ENCODE data around the gene KIRREL1.
A peak's percentile ranks its signal among the peaks of the same experiment; 100 is the strongest.

The KIRREL1 gene

GRCh38 chr1:158071138-158071537, 77.7 kb downstream of the KIRREL1 start:
- DNase-seq (ENCODE audit: insufficient read length, low spot score) = no peak
- no peak for TF ChIP-seq POLR2A (IDR thresholded peaks at IDR 0.05; ENCODE audit: low read depth, low read length)
- FAIRE-seq = no peak

- no peak for DNase-seq (ENCODE audit: insufficient read length, low spot score)
- FAIRE-seq = no peak
- no peak for TF ChIP-seq POLR2A (IDR thresholded peaks at IDR 0.05; ENCODE audit: low read depth, low read length)
These were observed 81.6 kb downstream of the KIRREL1 start for GRCh38 chr1:158075078-158075477.

GRCh38 chr1:158076441-158076840, 83.0 kb downstream of the KIRREL1 start:
- FAIRE-seq (no peak), DNase-seq (ENCODE audit: insufficient read length, low spot score) (no peak)
- no peak for TF ChIP-seq POLR2A (IDR thresholded peaks at IDR 0.05; ENCODE audit: low read depth, low read length)

- no peak for TF ChIP-seq POLR2A (IDR thresholded peaks at IDR 0.05; ENCODE audit: low read depth, low read length)
- FAIRE-seq = no peak
- no peak for DNase-seq (ENCODE audit: insufficient read length, low spot score)
These were observed 84.2 kb downstream of the KIRREL1 start for GRCh38 chr1:158077411-158078256.

GRCh38 chr1:158078569-158079080, 85.2 kb downstream of the KIRREL1 start:
- TF ChIP-seq POLR2A (IDR thresholded peaks at IDR 0.05; ENCODE audit: low read depth, low read length) = no peak
- FAIRE-seq (no peak), DNase-seq (ENCODE audit: insufficient read length, low spot score) (no peak)

- DNase-seq (ENCODE audit: insufficient read length, low spot score) (no peak), FAIRE-seq (no peak)
- TF ChIP-seq POLR2A (IDR thresholded peaks at IDR 0.05; ENCODE audit: low read depth, low read length) = no peak
These were observed 86.6 kb downstream of the KIRREL1 start for GRCh38 chr1:158080066-158080465.

- FAIRE-seq (no peak), DNase-seq (ENCODE audit: insufficient read length, low spot score) (no peak)
- no peak for TF ChIP-seq POLR2A (IDR thresholded peaks at IDR 0.05; ENCODE audit: low read depth, low read length)
These were observed 90.9 kb downstream of the KIRREL1 start for GRCh38 chr1:158084336-158084735.

- DNase-seq (ENCODE audit: insufficient read length, low spot score) = no peak
- TF ChIP-seq POLR2A (IDR thresholded peaks at IDR 0.05; ENCODE audit: low read depth, low read length) = no peak
- no peak for FAIRE-seq
These were observed 91.3 kb downstream of the KIRREL1 start for GRCh38 chr1:158084747-158085146.

- no peak for FAIRE-seq
These were observed 94.0 kb downstream of the KIRREL1 start for GRCh38 chr1:158087320-158087927.

GRCh38 chr1:158089476-158089875, 96.0 kb downstream of the KIRREL1 start:
- TF ChIP-seq POLR2A (IDR thresholded peaks at IDR 0.05; ENCODE audit: low read depth, low read length) = no peak
- DNase-seq (ENCODE audit: insufficient read length, low spot score) = no peak
- no peak for FAIRE-seq

More at GRCh38 chr1:158087320-158087927, 94.0 kb downstream of the KIRREL1 start:
- no peak for TF ChIP-seq POLR2A (IDR thresholded peaks at IDR 0.05; ENCODE audit: low read depth, low read length)
- peak; percentile 79 for DNase-seq (ENCODE audit: insufficient read length, low spot score)

- DNase-seq (ENCODE audit: insufficient read length, low spot score) = no peak
These were observed 96.6 kb downstream of the KIRREL1 start for GRCh38 chr1:158089925-158090637.

GRCh38 chr1:158093376-158093775, 99.9 kb downstream of the KIRREL1 start:
- DNase-seq (ENCODE audit: insufficient read length, low spot score) (no peak), FAIRE-seq (no peak)
- TF ChIP-seq POLR2A (IDR thresholded peaks at IDR 0.05; ENCODE audit: low read depth, low read length) = no peak

More at GRCh38 chr1:158089925-158090637, 96.6 kb downstream of the KIRREL1 start:
- no peak for FAIRE-seq
- TF ChIP-seq POLR2A (IDR thresholded peaks at IDR 0.05; ENCODE audit: low read depth, low read length) = no peak

GRCh38 chr1:158094571-158094970, 101.1 kb downstream of the KIRREL1 start:
- DNase-seq (ENCODE audit: insufficient read length, low spot score) (no peak), FAIRE-seq (no peak)
- no peak for TF ChIP-seq POLR2A (IDR thresholded peaks at IDR 0.05; ENCODE audit: low read depth, low read length)

- TF ChIP-seq POLR2A (IDR thresholded peaks at IDR 0.05; ENCODE audit: low read depth, low read length) = no peak
- peak; percentile 50 for DNase-seq (ENCODE audit: insufficient read length, low spot score)
- FAIRE-seq = no peak
These were observed 102.4 kb downstream of the KIRREL1 start for GRCh38 chr1:158095737-158096335.

Measured in H54 (cell line).